Ovary (tissue), 3 donors: Measurements from ENCODE around the gene CIROP.

Source experiments
- EP300 ChIP-seq: sonication (generic); formaldehyde crosslinking; IDR thresholded peaks from one replicate; pipeline ENCODE4 v1.6.1; 2017; ENCODE audit warnings: antibody characterized with exemption
- POLR2A ChIP-seq: fragments of 450-650 bp; IDR thresholded peaks from one replicate; pipeline ENCODE4 v1.6.1; 2017; ENCODE audit warnings: antibody characterized with exemption, mild to moderate bottlenecking, moderate library complexity
- TF ChIP-seq, protein P1 (sequence below), 3 donors: fragments of 450-650 bp in 2 of 3; fragments of 200-600 bp in 1 of 3; IDR thresholded peaks; one replicate each; pipeline versions ENCODE4 v1.5.1 to v1.8.0; 2016 to 2022; ENCODE audit warnings: antibody characterized with exemption in 3 of 3, mild to moderate bottlenecking in 1 of 3
- donor health status: DM: no; HTN: no; CAD: no.

DNA sequence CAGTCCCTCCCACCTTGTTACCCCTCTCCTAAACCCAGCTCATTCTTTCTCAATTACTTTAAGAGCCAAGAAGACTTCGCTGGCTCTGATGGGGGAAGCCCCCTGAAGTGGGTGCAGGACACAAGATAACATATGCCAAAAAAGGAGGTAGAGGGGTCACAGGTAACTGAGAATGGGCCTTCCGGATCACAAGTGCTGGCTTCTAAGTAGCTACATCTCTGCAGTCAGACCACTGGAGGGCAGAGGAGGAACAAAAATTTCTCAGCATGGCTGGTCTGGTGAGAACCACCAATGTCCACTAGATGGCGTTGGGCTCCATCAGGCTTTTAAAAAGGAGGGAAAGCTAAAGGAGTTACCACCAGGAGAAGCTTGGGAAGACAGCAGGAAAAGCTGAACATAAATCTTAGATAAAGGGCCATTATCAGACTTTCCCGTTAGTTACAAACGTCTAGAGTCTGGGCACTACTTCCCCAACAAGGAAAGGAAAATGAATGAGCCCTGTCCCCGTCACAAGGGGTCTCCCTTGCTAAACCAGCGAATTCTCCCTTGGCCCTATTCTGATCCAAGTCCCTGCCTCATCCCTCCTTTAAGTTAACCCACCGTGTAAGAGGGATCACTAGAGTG, 35.9 kb downstream of the CIROP start:
- TF ChIP-seq POLR2A: no peak
- TF ChIP-seq EP300: no peak
- TF ChIP-seq, protein P1, sequence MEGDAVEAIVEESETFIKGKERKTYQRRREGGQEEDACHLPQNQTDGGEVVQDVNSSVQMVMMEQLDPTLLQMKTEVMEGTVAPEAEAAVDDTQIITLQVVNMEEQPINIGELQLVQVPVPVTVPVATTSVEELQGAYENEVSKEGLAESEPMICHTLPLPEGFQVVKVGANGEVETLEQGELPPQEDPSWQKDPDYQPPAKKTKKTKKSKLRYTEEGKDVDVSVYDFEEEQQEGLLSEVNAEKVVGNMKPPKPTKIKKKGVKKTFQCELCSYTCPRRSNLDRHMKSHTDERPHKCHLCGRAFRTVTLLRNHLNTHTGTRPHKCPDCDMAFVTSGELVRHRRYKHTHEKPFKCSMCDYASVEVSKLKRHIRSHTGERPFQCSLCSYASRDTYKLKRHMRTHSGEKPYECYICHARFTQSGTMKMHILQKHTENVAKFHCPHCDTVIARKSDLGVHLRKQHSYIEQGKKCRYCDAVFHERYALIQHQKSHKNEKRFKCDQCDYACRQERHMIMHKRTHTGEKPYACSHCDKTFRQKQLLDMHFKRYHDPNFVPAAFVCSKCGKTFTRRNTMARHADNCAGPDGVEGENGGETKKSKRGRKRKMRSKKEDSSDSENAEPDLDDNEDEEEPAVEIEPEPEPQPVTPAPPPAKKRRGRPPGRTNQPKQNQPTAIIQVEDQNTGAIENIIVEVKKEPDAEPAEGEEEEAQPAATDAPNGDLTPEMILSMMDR (IDR thresholded peaks at IDR 0.05): peak; percentile 88 to 97 (median 94)
